ENCODE measurements around the gene DUSP22. TPM values are rescaled to one million over a fixed set of nuclear protein-coding genes. Genes with fewer than 3 reads are reported as not detected.
"Not testable (repeated sequence)": the region's sequence is repeated elsewhere in the genome, so short reads cannot be mapped to it uniquely, and the experiment has no call there.

The DUSP22 gene, protein sequence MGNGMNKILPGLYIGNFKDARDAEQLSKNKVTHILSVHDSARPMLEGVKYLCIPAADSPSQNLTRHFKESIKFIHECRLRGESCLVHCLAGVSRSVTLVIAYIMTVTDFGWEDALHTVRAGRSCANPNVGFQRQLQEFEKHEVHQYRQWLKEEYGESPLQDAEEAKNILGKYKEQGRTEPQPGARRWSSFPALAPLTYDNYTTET
- polyA plus RNA-seq (2013), result 23.3 and 25.5 TPM in 2 replicates

- H2BK5ac ChIP-seq (ENCODE audit: low read depth, low read length, poor library complexity), result peak within 1 kb of the TSS; percentile 87
- peak within 1 kb of the TSS; percentile 67 for H3K4me2 ChIP-seq (ENCODE audit: low read length)
- peak; percentile 95 to 97 for DNase-seq
- no CpG with 5 or more reads among the region's 85 CpGs for WGBS (ENCODE audit: extremely low coverage, insufficient coverage, insufficient read length)
- H3K79me2 ChIP-seq (ENCODE audit: control insufficient read depth, insufficient read depth, low read length, poor library complexity), result peaks cover 4% of the 10 kb centered on the region
- peak within 1 kb of the TSS; percentile 67 for H2AFZ ChIP-seq (ENCODE audit: insufficient read depth, low read length, poor library complexity)
- H3K4ac ChIP-seq (ENCODE audit: low read depth, low read length), result peak within 1 kb of the TSS; percentile 39
- peak within 1 kb of the TSS; percentile 81 for H2BK120ac ChIP-seq (ENCODE audit: insufficient read depth, low read length, poor library complexity)
- peak within 1 kb of the TSS; percentile 73 for H3K9ac ChIP-seq (ENCODE audit: low read length)
- peaks cover 9% of the 10 kb centered on the region for H3K79me1 ChIP-seq (ENCODE audit: low read length)
- peaks cover 0 to 2% of the 10 kb centered on the region in 2 experiments for H3K4me1 ChIP-seq (ENCODE audit: control insufficient read depth in 1 of 2, insufficient read depth in 2 of 2, low read length in 2 of 2)
- H3K27ac ChIP-seq (ENCODE audit: low read depth, low read length), result peak within 1 kb of the TSS; percentile 91
- H3K36me3 ChIP-seq (ENCODE audit: control insufficient read depth in 1 of 2, insufficient read depth in 2 of 2, low read length in 2 of 2), result no peaks in the 10 kb centered on the region
- H2BK12ac ChIP-seq (ENCODE audit: low read length), result no peak within 1 kb of the TSS
- peak within 1 kb of the TSS; percentile 34 for H2AK5ac ChIP-seq (ENCODE audit: low read length)
- H3K23ac ChIP-seq (ENCODE audit: low read length), result no peak within 1 kb of the TSS
- peak within 1 kb of the TSS; percentile 85 for H3K14ac ChIP-seq (ENCODE audit: low read length)
- peak within 1 kb of the TSS; percentile 87 for H3K4me3 ChIP-seq (ENCODE audit: low read depth, low read length)
- H4K8ac ChIP-seq (ENCODE audit: low read depth, low read length), result peak within 1 kb of the TSS; percentile 93
- H4K91ac ChIP-seq (ENCODE audit: low read depth, low read length), result peak within 1 kb of the TSS; percentile 93
- peak within 1 kb of the TSS; percentile 82 for H4K12ac ChIP-seq (ENCODE audit: low read depth, low read length)
- H3K9me3 ChIP-seq (ENCODE audit: insufficient read depth, low read depth, low read length), result peaks cover 24% of the 10 kb centered on the region
- H3K18ac ChIP-seq (ENCODE audit: low read length), result peak within 1 kb of the TSS; percentile 93
- no peaks in the 10 kb centered on the region for H3K27me3 ChIP-seq (ENCODE audit: insufficient read depth, low read length)
Observed at GRCh38 chr6:291697-292505, at the start of gene DUSP22. Gene DUSP22 (plus strand): TSS chr6:292487. CDS start chr6:292540, 53 bp downstream.

DNA sequence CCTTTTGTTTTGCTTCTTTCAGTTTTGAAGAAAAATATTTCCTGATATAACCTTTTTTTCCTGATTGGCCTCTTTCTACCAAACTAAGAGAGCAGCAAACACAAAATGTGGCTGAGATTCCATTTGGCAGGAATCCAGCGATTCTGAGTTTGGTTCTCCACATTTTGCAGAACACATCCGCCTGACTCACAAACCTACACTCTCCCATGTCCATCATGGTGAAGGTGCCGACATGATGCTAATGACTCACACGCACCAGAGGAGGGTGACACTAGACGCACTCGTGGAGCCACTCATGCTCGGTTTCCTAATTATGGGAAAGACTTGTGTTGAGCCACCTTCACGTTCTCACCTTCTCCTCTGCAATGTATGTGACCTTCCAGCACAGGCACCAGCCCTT, 45.9 kb upstream of the DUSP22 start:
- H3K18ac ChIP-seq (ENCODE audit: low read length), result no peak overlapping the region

GRCh38 chr6:247351-247750, 44.9 kb upstream of the DUSP22 start:
- Histone ChIP-seq H3K18ac (ENCODE audit: low read length) (no peak overlapping the region), H3K79me2 (ENCODE audit: control insufficient read depth, insufficient read depth, low read length, poor library complexity) (no peaks in the 10 kb centered on the region), H2AK5ac (ENCODE audit: low read length) (no peak overlapping the region), H3K14ac (ENCODE audit: low read length) (no peak overlapping the region), H3K79me1 (ENCODE audit: low read length) (no peaks in the 10 kb centered on the region), H3K4ac (ENCODE audit: low read depth, low read length) (no peak overlapping the region), H3K27me3 (ENCODE audit: insufficient read depth, low read length) (no peaks in the 10 kb centered on the region), H2BK120ac (ENCODE audit: insufficient read depth, low read length, poor library complexity) (no peak overlapping the region), H3K23ac (ENCODE audit: low read length) (no peak overlapping the region), H4K12ac (ENCODE audit: low read depth, low read length) (no peak overlapping the region), H2AFZ (ENCODE audit: insufficient read depth, low read length, poor library complexity) (no peak overlapping the region), H2BK12ac (ENCODE audit: low read length) (no peak overlapping the region), H4K8ac (ENCODE audit: low read depth, low read length) (no peak overlapping the region), H3K36me3 (ENCODE audit: control insufficient read depth in 1 of 2, insufficient read depth in 2 of 2, low read length in 2 of 2) (no peaks in the 10 kb centered on the region), H4K91ac (ENCODE audit: low read depth, low read length) (no peak overlapping the region), H3K27ac (ENCODE audit: low read depth, low read length) (no peak overlapping the region), H2BK5ac (ENCODE audit: low read depth, low read length, poor library complexity) (no peak overlapping the region), H3K4me1 (ENCODE audit: control insufficient read depth in 1 of 2, insufficient read depth in 2 of 2, low read length in 2 of 2) (no peaks in the 10 kb centered on the region), H3K9ac (ENCODE audit: low read length) (no peak overlapping the region), H3K4me2 (ENCODE audit: low read length) (no peak overlapping the region), H3K9me3 (ENCODE audit: insufficient read depth, low read depth, low read length) (no peaks in the 10 kb centered on the region), H3K4me3 (ENCODE audit: low read depth, low read length) (no peak overlapping the region)
- WGBS (ENCODE audit: extremely low coverage, insufficient coverage, insufficient read length), result no CpG with 5 or more reads among the region's 5 CpGs
- DNase-seq, result no peak

More for the DNA sequence above, 45.9 kb upstream of the DUSP22 start:
- no peak overlapping the region for H2BK5ac ChIP-seq (ENCODE audit: low read depth, low read length, poor library complexity)
- DNase-seq, result peak; percentile 12 to 32
- no peaks in the 10 kb centered on the region for H3K79me2 ChIP-seq (ENCODE audit: control insufficient read depth, insufficient read depth, low read length, poor library complexity)
- H3K23ac ChIP-seq (ENCODE audit: low read length), result no peak overlapping the region
- no peak overlapping the region for H2BK120ac ChIP-seq (ENCODE audit: insufficient read depth, low read length, poor library complexity)
- WGBS (ENCODE audit: extremely low coverage, insufficient coverage, insufficient read length), result no CpG with 5 or more reads among the region's 8 CpGs
- no peak overlapping the region for H3K4ac ChIP-seq (ENCODE audit: low read depth, low read length)
- no peaks in the 10 kb centered on the region for H3K79me1 ChIP-seq (ENCODE audit: low read length)
- H2BK12ac ChIP-seq (ENCODE audit: low read length), result no peak overlapping the region
- H3K4me2 ChIP-seq (ENCODE audit: low read length), result no peak overlapping the region
- H3K27me3 ChIP-seq (ENCODE audit: insufficient read depth, low read length), result no peaks in the 10 kb centered on the region
- H3K27ac ChIP-seq (ENCODE audit: low read depth, low read length), result no peak overlapping the region
- H3K4me1 ChIP-seq (ENCODE audit: control insufficient read depth in 1 of 2, insufficient read depth in 2 of 2, low read length in 2 of 2), result no peaks in the 10 kb centered on the region
- no peak overlapping the region for H3K14ac ChIP-seq (ENCODE audit: low read length)
- no peak overlapping the region for H4K91ac ChIP-seq (ENCODE audit: low read depth, low read length)
- no peak overlapping the region for H3K4me3 ChIP-seq (ENCODE audit: low read depth, low read length)
- H3K9ac ChIP-seq (ENCODE audit: low read length), result no peak overlapping the region
- no peak overlapping the region for H2AK5ac ChIP-seq (ENCODE audit: low read length)
- H3K9me3 ChIP-seq (ENCODE audit: insufficient read depth, low read depth, low read length), result no peaks in the 10 kb centered on the region
- no peak overlapping the region for H4K8ac ChIP-seq (ENCODE audit: low read depth, low read length)
- no peak overlapping the region for H2AFZ ChIP-seq (ENCODE audit: insufficient read depth, low read length, poor library complexity)
- no peak overlapping the region for H4K12ac ChIP-seq (ENCODE audit: low read depth, low read length)
- H3K36me3 ChIP-seq (ENCODE audit: control insufficient read depth in 1 of 2, insufficient read depth in 2 of 2, low read length in 2 of 2), result no peaks in the 10 kb centered on the region

GRCh38 chr6:248046-248445, 44.2 kb upstream of the DUSP22 start:
- not testable (repeated sequence) for H3K14ac ChIP-seq (ENCODE audit: low read length); H3K79me1 ChIP-seq (ENCODE audit: low read length); H3K9ac ChIP-seq (ENCODE audit: low read length); H3K9me3 ChIP-seq (ENCODE audit: insufficient read depth, low read depth, low read length); H2BK5ac ChIP-seq (ENCODE audit: low read depth, low read length, poor library complexity); H3K4ac ChIP-seq (ENCODE audit: low read depth, low read length); H3K27ac ChIP-seq (ENCODE audit: low read depth, low read length); H4K91ac ChIP-seq (ENCODE audit: low read depth, low read length); H2AFZ ChIP-seq (ENCODE audit: insufficient read depth, low read length, poor library complexity); H4K8ac ChIP-seq (ENCODE audit: low read depth, low read length); H3K18ac ChIP-seq (ENCODE audit: low read length); DNase-seq; H3K4me3 ChIP-seq (ENCODE audit: low read depth, low read length); H3K4me2 ChIP-seq (ENCODE audit: low read length); H3K4me1 ChIP-seq (ENCODE audit: control insufficient read depth in 1 of 2, insufficient read depth in 2 of 2, low read length in 2 of 2); H4K12ac ChIP-seq (ENCODE audit: low read depth, low read length); H2BK120ac ChIP-seq (ENCODE audit: insufficient read depth, low read length, poor library complexity); H3K27me3 ChIP-seq (ENCODE audit: insufficient read depth, low read length); H3K79me2 ChIP-seq (ENCODE audit: control insufficient read depth, insufficient read depth, low read length, poor library complexity); H3K23ac ChIP-seq (ENCODE audit: low read length); H2AK5ac ChIP-seq (ENCODE audit: low read length); H3K36me3 ChIP-seq (ENCODE audit: control insufficient read depth in 1 of 2, insufficient read depth in 2 of 2, low read length in 2 of 2); H2BK12ac ChIP-seq (ENCODE audit: low read length)
- WGBS (ENCODE audit: extremely low coverage, insufficient coverage, insufficient read length), result no CpG with 5 or more reads among the region's 6 CpGs
